HG03457 (cell line): ENCODE results near the gene ARRB1.

ENCODE experiments used
- ATAC-seq: cut with Tn5 transposase; IDR thresholded peaks from one replicate; pipeline ENCODE4 v1.9.1; 2021; ENCODE audit warnings: moderate number of reproducible peaks; ENCODE audit not compliant: unreplicated experiment

Gene ARRB1

DNA sequence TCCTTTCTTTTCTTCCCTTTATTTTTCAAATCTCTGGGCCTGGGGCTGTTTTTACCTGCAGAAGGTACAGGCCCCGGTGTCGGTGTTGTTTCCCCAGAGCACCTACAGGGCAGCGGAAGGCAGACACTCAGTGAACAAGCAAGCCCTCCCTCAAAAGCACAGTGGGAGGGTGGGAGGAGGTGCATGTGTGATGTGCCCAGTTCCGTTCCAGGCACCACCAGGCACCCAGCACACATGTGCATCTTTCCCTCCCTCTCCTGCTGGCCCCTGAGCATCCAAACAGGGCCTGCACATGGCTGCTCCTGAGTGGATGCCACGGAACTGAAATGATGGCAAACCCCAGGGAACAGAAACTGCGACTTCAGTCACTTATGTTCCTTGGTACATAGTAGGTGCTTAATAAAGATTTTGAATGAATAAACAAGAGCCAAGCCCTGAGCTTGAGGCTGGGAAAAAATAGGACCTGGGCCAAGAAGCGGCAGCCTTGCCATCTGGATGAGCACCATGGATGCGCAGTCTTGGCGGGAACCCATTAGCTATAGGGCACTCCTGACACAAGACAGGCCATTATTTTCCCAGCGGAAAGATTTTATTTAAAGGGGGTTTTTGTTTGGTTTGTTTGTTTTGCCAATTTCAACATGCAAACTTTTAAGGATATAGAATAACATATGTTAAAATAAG is 47.8 kb downstream of the ARRB1 start:
- ATAC-seq, result no peak

DNA sequence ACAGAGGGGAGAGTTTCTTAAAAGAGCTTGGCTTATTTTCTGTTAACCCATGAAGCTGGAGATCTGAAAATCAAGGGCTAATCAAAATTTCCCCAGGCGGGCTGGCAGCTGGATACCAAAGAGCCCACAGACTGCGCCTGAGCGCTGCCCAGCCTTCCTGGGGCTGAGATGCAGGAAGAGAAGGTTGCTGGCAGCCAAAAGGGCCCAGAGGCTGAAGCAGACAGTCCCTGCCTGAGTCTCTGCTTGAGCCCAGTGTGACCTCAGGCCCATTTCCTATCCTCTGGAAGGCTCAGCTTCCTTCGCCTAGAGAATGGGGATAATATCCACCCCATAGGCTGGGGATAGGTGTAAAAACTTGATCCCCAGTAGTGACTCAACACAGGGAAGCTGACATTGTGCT is 49.1 kb downstream of the ARRB1 start:
- ATAC-seq, result no peak

DNA sequence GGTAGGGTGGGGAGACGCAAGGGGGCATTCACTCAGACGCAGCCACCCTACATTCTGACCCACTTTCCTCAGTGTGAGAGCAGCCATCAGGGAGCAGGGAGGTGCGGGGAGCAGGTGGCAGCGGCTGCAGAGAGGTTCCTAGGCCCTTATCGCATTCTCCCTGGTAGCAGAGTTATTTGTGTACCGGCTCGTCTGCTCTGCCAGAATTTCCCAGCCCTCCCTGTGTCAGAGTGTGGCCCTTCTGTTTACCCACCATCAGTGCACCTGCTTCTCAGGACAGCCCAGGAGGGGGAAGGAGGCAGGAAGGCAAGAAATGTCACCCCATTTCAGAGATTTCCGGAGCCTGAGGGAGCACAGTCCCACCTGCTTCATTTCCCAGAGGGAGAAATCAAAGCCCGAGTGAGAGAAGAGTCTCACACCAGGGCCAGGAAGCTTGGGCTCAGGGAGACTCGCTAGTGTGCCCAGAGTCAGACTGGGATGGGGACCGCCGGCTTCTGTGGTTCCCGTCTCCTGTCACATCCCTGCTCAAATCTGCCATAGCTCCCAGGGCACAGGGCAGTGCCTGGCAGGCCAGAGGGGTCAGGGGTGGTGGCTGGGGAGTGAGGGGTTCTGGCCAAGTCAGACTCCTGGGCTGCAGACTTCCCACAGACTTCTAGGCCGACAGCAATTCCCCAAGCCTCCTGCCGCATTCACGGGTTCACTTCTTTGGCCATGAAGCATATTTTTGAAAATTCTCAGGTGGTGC is 49.7 kb downstream of the ARRB1 start:
- ATAC-seq, result no peak

DNA sequence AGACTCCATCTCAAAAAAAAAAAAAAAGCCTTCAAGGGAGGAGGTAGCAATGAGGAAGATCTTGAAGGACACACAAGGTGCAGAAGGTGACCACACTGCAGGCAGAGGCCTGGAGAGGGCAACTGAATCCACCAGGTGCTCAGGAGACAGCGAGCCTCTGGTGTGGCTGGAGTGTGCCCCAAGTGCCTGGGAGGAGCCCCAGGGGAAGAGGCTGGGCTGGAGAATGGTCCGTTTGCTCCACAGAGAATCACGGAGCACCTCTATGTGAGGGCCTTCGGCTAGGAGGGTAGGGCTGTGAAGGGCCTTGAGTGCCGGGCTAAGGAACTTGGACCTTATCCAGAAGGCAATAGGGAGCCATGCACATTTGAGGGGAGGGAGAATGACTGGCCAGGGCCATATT is 50.3 kb downstream of the ARRB1 start:
- ATAC-seq, result no peak

DNA sequence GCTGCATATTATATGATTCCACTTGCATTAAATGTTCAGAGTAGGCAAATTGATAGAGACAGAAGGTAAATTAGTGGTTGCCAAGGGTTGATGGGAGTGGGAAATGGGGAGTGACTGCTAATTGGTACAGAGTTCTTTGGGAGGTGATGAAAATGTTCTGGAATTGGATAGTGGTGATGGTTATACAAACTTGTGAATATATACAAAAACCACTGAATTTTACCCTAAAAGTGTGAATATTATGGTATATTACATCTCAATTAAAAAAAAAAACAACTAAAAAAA is 52.5 kb downstream of the ARRB1 start:
- ATAC-seq, result no peak

DNA sequence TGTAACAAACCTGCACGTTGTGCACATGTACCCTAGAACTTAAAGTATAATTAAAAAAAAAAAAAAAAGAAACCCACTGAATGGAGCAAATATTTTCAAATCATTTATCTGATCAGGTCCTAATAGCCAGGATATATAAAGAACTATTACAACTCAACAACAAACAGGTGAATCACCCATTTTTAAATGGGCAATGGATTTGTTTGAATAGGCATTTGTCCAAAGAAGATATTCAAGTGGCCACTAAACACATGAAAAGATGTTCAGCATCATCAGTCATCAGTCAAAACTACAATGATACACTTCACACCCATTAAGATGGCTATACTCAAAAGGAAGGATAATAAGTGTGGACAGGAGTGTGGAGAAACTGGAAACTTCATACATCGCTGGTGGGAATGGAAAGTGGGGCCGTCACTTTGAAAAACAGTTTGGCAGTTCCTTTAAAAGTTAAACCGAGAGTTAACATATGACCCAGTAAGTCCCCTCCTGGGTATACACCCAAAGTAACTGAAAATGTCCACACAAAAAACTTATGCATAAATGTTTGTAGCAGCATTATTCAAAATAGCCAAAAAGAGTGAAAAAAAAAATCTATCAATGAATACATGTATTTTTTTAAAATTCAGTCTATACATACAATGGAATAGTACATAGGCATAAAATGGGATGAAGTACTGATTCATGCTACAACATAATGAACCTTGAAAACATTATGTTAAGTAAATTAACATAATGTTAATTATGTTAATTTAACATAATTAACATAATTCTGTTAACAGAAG is 53.1 kb downstream of the ARRB1 start:
- ATAC-seq, result no peak

DNA sequence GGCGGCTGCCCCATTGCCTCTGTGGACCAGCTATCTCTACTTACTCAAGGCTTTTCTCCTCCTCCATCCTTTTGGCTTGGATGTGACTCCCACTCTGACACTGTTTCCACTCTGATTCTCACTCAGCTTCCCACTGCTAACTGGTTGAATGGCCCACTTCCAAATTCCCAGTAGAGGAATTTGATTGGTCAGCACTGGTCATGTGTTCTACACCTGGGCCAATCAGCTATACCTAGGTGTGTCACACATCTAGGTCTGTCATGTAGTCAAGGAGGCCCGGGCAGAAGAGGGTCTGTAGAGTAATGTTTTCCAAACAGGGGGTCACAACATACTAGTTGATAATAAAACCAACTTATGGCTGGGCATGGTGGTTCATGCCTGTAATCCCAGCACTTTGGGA is 57.6 kb downstream of the ARRB1 start:
- ATAC-seq, result no peak

DNA sequence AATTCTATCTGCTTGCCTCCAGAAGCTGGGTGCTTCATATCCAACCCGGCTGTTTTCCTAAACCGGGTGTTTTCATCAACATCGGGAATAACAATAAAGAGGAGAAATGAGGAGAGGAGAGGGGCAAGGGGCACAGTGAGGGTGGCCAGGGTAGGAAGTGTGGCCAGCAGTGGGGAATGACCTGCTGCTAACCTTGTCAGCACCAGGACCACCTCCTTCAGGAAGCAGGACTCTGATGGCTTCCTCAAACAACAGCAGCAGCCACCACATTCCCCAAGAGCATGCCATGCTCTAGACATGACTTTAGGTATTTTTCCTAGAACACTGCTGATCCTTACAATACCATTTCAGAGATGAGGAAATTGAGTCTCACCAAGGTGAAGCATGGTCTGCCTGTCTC is 58.5 kb downstream of the ARRB1 start:
- no peak for ATAC-seq

DNA sequence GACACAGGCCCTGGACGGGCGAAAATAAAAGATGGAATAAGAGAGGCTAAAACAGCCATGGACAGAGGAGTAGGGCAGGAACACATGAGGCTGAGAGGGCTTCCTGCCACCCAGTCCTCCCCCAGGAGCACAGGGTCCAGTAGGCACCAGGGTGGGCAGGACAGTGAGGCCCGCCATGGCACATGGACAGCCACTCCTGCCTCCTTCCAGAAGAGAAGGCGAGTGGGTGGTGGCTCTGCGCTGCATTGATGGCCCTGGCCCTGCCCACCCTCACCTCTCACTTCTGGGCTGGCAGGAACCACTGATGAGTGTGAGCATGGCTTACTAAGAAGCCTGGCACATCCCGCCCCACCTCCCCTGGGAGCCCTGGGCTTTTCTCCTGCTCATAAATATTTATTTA is 59.7 kb downstream of the ARRB1 start:
- no peak for ATAC-seq

DNA sequence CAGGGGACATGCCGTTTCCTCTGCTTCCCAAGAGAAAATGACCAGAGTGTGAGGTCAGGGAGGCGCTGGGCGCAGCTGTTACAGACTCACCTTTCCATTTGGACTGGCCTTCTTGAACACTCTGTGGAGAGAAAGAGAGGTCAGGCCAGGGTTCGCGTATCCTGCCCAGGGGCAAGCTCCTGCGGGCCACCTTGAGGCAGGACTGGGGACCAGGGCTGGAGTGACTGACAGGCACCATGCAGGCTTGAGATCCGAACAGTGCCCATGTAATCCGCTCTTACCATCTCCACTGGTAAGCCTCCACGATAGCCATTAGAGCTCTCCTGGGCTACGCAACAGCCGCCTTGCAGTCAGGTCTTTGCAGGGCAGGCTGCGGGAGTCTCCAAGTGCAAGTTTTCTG is 61.5 kb downstream of the ARRB1 start:
- ATAC-seq, result no peak

DNA sequence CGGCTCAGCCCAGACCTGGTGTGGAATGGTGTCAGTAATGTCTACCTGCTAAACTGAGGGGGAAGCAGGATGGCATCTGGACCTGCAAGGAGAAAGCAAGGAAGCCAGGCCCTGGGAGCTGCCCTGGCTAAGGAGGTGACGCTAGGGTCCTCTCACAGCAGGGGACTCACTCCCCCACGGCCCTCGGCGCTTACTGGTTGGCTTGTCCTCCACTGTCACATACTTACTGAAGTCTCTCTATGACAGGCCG is 62.0 kb downstream of the ARRB1 start:
- ATAC-seq, result no peak

DNA sequence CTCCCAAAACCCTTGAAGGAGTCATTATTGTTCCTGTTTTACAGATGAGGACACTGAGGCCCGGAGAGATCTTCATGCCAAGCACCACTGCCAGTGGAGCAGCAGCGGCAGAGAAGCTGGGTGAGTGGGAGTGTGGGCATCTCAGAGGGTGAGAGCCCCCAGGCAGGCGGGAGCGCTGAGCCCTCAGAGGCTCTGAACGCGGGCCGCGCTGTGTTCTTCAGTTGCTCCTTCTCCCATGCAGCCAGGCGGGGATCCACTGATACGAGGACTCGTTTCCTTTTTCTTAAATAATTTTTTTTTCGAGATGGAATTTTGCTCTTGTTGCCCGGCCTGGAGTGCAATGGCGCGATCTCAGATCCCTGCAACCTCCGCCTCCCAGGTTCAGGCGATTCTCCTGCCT is 63.9 kb downstream of the ARRB1 start:
- ATAC-seq, result no peak

DNA sequence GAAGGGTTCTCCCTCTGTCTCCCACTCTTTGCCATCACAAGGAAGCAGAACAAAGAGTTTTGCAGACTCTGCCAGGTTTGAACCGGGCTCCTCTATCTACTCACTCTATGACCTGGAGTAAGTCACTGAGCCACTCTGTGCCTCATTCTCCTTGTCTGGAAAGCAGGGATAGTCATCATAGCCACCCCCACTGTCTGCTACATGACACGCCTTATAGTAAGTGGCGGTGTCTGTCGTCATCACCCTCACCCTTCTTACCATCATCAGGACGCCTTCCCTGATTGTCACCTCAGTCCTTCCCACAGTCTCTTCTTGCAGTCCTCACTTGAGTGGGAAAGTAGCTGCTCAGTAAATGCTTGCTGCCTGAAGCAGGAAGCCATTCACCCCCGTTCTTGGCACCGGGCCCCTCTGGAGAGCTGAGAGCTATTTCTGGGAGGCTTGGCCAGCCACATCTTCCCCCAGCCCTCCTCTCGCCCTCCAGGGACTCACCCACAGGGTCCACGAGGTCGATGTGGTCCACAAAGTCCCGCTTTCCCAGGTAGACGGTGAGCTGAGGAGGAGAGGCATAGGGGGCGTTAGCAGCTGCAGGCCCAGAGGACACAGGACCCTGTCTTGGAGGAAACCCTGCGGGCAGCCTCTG is 64.5 kb downstream of the ARRB1 start:
- no peak for ATAC-seq

DNA sequence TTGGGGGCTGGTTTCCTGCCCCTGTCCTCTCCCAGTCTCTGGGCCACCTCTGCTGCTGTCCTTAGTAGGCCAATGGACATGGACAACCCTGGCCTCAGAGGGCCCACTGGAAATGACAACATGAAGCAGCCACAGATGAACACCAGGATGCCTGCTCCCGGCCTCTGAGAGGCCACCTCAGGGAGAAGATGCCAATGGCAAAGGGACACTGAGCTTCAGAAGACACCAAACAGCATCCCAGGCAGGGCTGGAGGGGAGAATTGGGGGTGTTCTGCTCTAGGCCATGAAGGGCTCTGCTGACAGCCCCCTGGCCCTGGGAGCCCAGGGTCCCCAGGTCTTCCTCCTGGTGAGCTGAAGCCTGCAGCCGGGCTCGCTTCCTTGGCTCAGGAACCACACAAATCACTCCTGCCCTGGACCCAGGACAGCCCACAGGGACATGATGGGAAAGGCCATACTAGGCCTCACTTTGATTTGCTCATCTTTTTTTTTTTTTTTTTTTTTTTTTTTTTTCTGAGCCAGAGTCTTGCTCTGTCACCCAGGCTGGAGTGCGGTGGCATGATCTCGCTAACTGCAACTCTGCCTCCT is 65.6 kb downstream of the ARRB1 start:
- ATAC-seq, result no peak

DNA sequence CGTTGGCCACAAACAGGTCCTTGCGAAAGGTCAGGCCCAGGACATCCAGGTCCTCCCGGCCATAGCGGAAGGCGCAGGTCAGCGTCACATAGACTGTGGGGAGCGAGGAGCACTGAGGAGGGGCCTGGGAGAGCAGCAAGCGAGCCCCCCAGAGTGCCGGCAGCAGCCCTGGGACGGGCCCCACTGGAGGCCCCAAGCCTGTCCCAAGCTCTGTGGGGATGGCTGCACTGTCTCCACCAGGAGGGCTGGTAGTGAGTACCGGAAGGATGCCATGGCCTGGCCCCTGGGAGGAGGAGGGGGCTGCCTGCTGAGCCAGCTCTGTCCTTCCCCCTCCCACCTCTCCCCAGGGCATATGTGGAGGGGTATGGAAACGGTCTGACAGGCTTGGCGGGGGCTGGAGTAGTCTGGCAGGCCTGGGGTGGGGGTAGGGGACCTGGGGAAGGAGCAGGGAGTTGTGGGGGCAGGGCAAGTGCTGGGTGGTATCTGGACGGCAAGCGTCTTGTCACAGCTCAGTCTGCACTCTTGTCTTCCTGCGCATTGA is 68.0 kb downstream of the ARRB1 start:
- ATAC-seq, result no peak

DNA sequence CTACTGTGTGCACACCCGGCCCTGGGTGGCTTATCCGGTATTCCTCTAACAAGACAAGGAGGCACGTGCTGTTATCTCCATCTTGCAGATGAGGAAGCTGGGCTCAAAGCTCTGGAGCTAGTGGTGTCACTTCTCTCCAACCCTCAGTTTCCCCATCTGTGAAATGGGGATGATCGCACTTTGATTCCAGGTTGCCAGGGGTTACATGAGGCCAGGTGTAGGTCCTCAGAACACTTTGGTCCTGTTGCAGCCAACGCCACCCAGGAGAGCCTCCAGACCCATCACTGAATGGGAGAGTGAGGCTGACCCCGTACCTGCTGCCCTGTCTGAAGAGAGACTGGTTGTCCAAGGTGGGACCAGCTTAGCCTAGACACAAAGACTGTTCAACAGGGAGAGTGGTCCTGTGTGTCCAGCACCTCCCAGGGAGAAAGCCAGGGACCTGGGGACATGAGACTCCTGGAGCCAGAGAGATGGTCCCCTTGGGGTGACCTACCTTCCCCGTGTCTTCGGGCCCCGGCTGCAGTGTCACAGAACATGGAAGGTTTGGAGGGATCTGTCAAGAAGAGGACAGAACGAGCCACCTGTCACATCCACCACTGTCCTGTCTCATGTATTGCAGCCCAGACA is 69.9 kb downstream of the ARRB1 start:
- no peak for ATAC-seq

DNA sequence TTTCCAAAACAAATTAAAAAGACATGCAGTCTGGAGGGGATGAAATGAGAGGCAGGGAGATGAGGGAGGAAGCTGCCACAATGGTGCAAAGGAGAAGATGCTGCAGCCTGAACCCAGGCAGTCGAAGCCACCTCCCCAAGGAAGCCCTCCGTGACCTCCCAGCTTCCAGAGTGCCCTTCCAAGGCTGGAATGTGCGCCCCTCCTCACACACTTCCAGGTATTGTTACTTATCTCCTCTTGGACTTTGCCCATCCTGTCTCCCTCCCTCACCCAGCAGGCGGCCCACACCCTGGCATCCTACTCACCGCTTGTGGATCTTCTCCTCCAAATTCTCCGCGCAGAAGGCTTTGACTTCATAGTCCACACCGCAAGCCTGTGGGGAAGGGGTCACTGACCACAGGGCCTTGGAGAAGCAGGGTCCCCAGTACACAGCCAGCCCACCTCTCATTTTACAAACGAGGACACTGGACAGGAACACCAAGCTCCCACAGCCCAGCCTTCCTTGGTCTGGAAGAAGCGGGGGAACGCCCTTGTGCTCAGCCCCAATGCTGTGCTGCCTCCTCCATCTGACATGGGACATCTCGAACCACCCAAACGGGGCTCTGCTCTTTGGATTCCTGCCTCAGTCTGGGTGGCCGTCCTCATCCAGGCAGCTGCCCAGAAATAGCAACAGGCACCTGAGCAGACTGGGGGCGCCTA is 70.5 kb downstream of the ARRB1 start:
- no peak for ATAC-seq

DNA sequence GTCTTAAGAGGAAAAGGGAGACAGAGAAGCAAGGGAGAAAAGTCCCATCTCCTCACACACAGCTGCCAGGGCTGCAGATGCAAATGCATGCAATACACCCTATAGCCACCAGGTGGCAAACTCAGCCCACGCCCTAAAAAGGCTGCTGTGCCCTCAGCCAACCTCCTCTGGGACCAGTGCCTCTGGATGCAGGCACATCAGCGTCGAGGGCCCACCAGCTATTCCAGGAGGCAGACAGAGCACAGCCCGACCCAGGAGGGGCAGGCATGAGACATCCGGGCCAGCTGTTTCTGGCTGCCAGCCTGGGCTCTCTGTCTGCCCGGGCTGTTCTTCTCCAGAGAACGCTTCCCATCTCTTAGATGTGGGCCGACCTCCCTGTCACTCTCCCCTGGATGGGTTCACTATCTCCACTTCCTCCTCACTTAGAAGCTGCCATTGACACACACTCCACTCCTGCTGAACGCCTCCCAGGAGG is 71.2 kb downstream of the ARRB1 start:
- ATAC-seq, result no peak

DNA sequence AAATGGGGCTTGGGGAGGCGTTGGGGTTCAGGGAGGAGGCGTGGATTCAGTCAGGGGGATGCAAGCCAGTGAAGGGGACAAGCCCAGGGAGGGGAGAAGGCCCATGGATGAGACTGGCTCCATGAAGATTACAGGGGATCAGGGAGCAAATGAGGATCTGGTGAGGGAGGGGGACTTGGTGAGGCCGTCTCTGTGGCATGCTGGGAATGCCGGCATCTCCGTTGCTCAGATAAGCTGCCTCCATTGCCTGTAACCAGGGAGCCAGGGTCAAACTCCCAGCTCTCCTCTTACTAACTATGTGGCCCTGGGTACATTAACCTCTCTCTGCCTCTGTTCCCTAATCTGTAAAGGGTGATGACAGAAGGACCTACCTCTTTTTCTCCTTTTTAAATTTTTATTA is 72.2 kb downstream of the ARRB1 start:
- ATAC-seq, result no peak
